Embryonic facial prominence (tissue), 1 donor: ENCODE results near the gene PAGR1.
"Not testable (repeated sequence)": the region's sequence is repeated elsewhere in the genome, so short reads cannot be mapped to it uniquely, and the experiment has no call there.

Experiments used
- DNase-seq: peaks from one replicate; pipeline ENCODE4 v3.0.0-alpha.2; 2016; ENCODE audit errors: extremely low spot score

PAGR1 gene

GRCh38 chr16:29791845-29792807, 23.8 kb upstream of the PAGR1 start:
- DNase-seq, result no peak

DNA sequence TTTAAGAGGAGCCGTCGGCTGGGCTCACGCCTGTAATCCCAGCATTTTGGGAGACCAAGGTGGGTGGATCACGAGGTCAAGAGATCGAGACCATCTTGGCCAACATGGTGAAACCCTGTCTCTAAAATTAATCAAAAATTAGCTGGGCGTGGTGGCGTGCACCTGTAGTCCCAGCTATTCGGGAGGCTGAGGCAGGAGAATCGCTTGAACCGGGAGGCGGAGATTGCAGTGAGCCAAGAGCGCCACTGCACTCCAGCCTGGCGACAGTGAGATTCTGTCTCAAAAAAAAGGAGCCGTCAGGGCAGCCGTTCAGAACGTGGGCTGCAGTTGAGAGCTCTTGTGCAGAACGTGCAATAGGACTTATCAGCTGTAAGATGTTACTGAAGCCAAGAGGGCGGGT, 22.8 kb upstream of the PAGR1 start:
- DNase-seq, result not testable (repeated sequence)

DNA sequence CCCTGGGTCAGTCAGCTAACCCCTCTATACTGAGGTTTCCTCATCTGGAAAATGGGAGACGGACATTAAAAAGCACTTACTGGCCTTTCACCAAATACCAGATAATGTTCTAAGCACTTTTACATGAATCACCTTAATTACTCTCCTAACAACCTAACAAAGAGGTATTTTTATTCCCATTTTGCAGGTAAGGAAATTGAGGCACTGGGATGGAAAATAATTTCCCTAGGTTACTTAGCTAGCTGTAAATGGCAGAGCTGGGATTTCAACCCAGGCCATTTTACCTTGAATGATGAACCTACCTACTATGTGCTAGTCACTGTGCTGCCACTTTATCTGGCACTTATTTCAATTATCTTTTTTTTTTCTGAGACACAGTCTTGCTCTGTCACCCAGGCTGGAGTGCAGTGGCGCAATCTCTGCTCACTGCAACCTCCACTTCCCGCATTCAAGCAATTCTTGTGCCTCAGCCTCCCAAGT, 21.7 kb upstream of the PAGR1 start:
- no peak for DNase-seq

DNA sequence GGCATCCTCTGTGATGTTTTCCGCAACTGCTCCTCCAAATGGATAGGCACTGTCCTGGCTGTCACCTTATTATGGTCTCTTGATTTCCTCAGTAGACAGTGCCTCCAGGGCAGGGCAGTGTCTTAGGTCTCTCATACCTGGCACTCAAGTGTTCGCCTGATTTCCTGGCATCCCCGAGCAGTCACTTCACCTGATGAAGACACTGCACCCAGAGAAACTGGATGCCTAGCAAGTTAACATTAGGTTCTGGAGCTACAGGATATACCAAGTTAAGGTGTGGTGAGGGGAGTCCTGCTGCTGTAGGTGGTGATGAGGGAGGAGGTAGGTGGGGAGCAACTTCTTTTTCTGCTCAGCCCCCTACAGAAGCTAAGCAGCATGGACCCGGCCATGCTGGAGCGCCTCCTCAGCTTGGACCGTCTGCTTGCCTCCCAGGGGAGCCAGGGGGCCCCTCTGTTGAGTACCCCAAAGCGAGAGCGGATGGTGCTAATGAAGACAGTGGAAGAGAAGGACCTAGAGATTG, 13.5 kb upstream of the PAGR1 start:
- DNase-seq, result no peak

- DNase-seq, result no peak
These were observed 11.9 kb upstream of the PAGR1 start for GRCh38 chr16:29804020-29804419.

- no peak for DNase-seq
These were observed 11.3 kb upstream of the PAGR1 start for GRCh38 chr16:29804455-29805231.

DNA sequence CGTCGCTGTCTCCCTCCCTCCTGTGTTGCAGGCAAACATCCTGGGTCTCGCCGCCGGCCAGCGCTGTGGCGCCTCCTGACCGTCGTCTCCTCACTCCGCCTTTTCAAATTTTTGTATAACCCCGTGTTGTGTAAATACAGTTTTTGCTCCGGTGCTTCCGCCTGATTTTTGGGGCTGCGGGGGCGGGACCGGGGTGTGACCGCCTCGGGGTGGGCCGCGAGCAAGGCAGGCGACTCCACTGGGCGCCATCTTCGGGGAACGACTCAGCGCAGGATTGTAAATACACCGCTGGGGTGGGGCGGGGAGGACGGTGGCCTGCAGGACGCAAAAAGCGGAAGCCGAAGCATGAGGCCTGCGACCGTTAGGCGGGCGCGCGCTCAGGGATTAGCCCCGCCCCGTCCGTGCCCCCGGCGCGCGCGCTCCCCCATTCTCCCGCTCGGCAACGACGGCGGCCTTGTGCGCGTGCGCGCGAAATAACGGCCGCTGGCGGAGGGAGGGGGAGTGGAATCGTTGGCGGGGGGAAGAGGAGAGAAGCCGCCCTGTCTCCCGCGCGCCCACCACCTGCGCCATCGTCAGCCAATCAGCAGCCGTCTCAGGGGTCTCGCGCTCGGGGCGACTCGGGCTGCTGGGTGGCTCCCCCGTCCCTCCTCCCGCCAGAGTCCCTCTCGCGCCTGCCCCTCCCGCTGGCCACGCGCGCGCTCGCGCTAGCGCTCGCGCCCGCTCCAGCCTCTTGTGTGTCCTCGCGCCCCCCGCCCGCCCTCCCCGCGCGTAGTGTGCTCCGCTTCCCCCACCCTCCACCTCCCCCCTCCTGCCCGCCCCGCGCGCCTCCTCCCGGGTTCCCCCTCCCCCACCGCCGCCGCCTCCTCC, 10.5 kb upstream of the PAGR1 start:
- DNase-seq, result peak; percentile 96

- peak; percentile 86 for DNase-seq
These were observed 9.8 kb upstream of the PAGR1 start, which contains the start of gene MAZ for GRCh38 chr16:29806099-29806579. Gene MAZ, plus strand, starts transcription at chr16:29806529. Its CDS starts 173 bp downstream, at chr16:29806702.

DNA sequence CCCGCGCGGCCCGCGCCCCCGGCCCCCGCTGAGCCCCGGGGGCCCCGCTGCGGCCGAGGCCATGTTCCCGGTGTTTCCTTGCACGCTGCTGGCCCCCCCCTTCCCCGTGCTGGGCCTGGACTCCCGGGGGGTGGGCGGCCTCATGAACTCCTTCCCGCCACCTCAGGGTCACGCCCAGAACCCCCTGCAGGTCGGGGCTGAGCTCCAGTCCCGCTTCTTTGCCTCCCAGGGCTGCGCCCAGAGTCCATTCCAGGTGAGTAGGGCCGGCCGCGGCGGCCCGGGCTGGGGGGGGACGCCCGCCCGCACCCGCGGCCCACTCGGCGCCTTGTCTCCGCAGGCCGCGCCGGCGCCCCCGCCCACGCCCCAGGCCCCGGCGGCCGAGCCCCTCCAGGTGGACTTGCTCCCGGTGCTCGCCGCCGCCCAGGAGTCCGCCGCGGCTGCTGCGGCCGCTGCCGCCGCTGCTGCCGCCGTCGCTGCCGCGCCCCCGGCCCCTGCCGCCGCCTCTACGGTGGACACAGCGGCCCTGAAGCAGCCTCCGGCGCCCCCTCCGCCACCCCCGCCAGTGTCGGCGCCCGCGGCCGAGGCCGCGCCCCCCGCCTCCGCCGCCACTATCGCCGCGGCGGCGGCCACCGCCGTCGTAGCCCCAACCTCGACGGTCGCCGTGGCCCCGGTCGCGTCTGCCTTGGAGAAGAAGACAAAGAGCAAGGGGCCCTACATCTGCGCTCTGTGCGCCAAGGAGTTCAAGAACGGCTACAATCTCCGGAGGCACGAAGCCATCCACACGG, 9.1 kb upstream of the PAGR1 start:
- DNase-seq, result no peak

DNA sequence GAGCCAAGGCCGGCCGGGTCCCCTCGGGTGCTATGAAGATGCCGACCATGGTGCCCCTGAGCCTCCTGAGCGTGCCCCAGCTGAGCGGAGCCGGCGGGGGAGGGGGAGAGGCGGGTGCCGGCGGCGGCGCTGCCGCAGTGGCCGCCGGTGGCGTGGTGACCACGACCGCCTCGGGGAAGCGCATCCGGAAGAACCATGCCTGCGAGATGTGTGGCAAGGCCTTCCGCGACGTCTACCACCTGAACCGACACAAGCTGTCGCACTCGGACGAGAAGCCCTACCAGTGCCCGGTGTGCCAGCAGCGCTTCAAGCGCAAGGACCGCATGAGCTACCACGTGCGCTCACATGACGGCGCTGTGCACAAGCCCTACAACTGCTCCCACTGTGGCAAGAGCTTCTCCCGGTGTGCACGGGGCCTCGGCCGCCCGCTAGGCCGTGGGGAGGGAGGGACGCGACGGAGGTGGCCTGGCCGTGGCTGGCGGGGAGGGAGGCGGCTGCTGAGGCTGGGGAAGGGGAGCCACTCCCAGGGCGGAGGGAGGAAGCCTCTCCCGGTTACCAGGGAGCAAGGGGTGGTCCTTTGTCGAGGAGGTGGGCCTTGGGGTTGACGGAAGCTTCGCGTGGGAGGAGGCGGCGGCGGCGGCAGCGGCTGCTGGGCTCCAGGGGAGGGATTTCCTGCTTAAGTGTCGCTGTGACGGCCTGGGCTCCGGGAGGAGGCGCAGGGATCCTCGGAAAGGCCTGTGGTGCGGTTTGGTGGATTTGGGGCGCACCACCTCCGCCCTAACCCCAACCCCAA, 8.3 kb upstream of the PAGR1 start:
- DNase-seq, result no peak

GRCh38 chr16:29808219-29808900, 7.6 kb upstream of the PAGR1 start:
- DNase-seq, result no peak

DNA sequence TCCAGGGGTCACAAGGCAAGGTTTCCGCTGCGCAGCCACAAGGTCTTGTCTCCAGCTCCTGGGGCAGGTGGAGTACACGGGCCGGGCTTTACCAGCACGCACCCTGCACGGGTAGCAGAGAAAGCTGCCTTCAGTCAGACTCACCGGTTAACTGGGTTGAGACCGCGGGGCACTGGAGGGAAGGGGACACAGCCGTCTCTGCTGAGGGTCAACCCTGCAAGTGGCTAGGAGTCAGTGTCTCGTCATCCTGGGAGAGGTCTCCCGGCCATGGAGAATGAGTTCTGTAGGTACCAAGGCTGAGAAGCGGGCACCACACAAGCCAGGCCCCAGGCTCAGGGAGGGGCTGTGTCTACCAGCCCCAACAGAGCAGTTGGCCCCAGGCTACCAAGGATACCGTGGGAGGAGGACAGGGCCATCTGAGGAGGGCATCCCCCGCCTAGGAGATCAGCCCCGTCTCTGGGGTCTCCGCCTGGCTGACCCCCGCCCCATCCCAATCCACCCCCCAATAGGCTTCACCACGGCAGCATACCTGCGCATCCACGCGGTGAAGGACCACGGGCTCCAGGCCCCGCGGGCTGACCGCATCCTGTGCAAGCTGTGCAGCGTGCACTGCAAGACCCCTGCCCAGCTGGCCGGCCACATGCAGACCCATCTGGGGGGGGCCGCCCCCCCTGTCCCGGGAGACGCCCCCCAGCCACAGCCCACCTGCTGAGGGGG, 6.8 kb upstream of the PAGR1 start:
- DNase-seq, result no peak

- no peak for DNase-seq
These were observed 5.9 kb upstream of the PAGR1 start for GRCh38 chr16:29809850-29810698.

DNA sequence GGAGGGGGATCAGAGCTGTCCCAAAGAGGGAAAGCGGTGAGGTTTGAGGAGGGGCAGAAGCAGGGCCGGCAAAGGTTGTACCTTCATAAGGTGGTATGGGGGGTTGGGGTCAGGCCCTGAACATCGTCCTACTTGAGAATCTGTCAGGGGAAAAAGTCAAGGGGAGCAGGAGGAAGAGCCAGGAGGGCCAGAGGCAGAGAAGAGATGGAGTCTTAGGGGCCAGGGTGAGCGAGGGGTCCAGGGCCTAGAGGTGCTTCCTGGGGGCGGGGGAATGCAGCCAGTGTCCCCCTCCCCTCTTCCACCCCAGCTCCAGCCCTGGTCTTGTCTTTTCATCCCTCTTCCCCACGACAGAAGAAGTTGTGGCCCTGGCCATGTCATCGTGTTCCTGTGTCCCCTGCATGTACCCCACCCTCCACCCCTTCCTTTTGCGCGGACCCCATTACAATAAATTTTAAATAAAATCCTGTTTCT, 5.2 kb upstream of the PAGR1 start:
- no peak for DNase-seq

DNA sequence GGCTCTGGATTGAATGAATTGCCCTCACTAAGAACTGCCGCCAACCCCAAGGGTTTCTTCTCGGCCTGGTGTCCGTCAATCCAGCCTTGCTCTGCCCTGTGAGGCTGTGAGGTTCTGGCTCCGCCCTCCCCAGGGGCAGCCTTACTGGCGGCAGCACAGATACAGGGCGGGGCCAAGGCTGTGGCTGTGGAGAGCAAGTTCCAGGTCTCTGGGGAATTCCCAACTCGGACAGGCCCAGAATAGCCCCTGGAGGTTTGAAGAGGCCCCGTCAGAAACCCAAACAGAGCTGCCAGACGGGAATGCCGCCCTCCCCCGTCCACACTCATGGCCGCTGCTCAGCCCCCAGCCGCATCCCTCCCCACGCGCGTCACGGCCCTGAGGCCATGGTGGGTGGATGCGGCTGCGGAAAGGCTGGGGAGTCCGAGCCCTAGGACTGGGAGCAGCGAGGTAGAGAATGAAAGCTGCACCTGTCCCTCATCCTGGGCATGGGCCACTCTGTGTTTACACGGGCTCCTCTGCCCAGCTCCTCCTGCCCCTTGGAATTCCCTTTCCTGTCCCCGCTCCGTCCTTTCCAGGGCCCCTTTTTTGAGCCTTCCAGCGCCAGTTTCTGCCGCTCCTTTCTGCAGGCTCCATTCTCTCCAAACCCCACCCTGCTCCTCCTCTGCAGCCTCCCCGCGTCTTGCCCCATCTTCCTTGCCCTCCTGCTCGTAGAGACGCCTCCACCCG, 4.6 kb upstream of the PAGR1 start:
- no peak for DNase-seq

DNA sequence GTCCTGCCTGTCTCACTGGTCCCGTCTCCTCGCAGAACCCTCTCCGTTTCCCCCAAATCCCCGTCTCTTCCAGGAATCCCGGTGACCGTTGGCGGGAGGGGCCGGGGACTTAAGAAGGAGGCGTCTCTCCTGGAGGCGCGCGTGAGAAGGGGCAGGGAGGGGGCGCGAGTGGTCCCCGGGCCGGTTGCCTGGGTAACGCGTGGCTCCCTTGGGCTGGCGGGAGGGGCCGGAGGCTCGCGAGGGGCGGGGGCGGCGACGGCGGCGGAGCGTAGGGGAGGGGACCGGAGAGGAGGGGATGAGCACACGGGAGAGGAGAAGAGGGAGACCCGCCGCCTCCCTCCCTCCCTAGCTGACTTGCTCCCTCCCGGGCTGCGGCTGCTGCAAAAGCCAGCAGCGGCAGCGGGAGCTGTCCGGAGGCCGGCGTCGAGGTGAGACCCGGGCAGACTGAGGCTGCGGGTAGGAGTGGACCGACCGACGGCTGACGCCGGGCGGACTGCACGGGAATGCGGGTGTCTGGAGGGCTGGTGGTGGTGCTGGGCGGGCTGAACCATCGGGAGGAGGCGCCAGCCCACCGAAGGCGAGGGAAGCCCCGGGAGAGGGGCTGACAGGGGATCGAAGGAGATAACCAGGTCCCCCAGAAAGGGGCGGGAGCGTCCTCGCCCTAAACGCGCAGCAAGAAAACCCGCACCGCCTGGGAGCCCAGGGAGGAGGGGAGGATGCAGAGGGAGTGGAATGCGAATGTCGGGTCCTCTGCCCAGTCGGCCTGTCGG, 3.9 kb upstream of the PAGR1 start, which contains the start of gene PRRT2:
Gene PRRT2 (plus strand): TSS at position 298 of the 770 bp plus-strand sequence. CDS start 862 bp downstream, outside the sequence.
- no peak for DNase-seq
